Keratinocyte (primary cell): ENCODE results near the gene AHCYL2. TPM values are rescaled to one million over a fixed set of nuclear protein-coding genes. Genes with fewer than 3 reads are reported as not detected.

ENCODE experiments used
- DNase-seq: peaks from one replicate; pipeline ENCODE4 v3.0.0-alpha.2; 2011; ENCODE audit warnings: low read depth, missing footprints, low spot score
- FAIRE-seq: peaks from 2 replicates; lab custom pipeline; 2011; peaks lifted over from hg19 to GRCh38; lab: Jason Lieb, UNC
- H2AFZ ChIP-seq: 2 replicates; pipeline ENCODE4 v1.6.0; 2012; ENCODE audit warnings: low read length, control low read depth, inconsistent platforms; ENCODE audit not compliant: control insufficient read depth
- H3K27ac ChIP-seq: 2 replicates; pipeline ENCODE4 v1.5.1; 2011; ENCODE audit warnings: low read length; ENCODE audit not compliant: control insufficient read depth, insufficient read depth
- H3K27me3 ChIP-seq: 3 replicates; pipeline ENCODE4 v1.6.0; 2011; ENCODE audit warnings: low read length; ENCODE audit not compliant: control insufficient read depth, insufficient read depth; ENCODE audit errors: extremely low read depth
- H3K36me3 ChIP-seq, 2 experiments: 2 replicates in 1 of 2; 3 replicates in 1 of 2; pipeline ENCODE4 v1.5.1; 2011; ENCODE audit warnings: low read length in 2 of 2, mild to moderate bottlenecking in 1 of 2; ENCODE audit not compliant: control insufficient read depth in 2 of 2, insufficient read depth in 2 of 2; ENCODE audit errors: extremely low read depth in 1 of 2
- H3K4me1 ChIP-seq: 3 replicates; pipeline ENCODE4 v1.5.1; 2011; ENCODE audit warnings: low read length; ENCODE audit not compliant: control insufficient read depth, insufficient read depth; ENCODE audit errors: extremely low read depth
- H3K4me2 ChIP-seq: 3 replicates; pipeline ENCODE4 v1.6.0; 2011; ENCODE audit warnings: low read depth, low read length; ENCODE audit not compliant: control insufficient read depth, insufficient read depth; ENCODE audit errors: extremely low read depth
- H3K4me3 ChIP-seq, 3 experiments: fragments of 200-600 bp in 1 of 3; sonication (generic) in 1 of 3; 2 replicates in 2 of 3; 3 replicates in 1 of 3; pipeline ENCODE4 v1.5.1; 2011 to 2016; ENCODE audit warnings: low read length in 3 of 3, mild to moderate bottlenecking in 3 of 3, control low read depth in 2 of 3, inconsistent platforms in 1 of 3, low read depth in 1 of 3, mixed read lengths in 1 of 3, mixed run types in 1 of 3, moderate library complexity in 1 of 3; ENCODE audit not compliant: control insufficient read depth in 2 of 3, insufficient read depth in 2 of 3; ENCODE audit errors: extremely low read depth in 1 of 3
- H3K79me2 ChIP-seq: 2 replicates; pipeline ENCODE4 v1.6.0; 2012; ENCODE audit warnings: low read length; ENCODE audit not compliant: control insufficient read depth, insufficient read depth
- H3K9ac ChIP-seq: 3 replicates; pipeline ENCODE4 v1.6.0; 2011; ENCODE audit warnings: low read length; ENCODE audit not compliant: control insufficient read depth, insufficient read depth; ENCODE audit errors: extremely low read depth
- H3K9me1 ChIP-seq: 3 replicates; pipeline ENCODE4 v1.6.0; 2011; ENCODE audit warnings: low read length; ENCODE audit not compliant: control insufficient read depth, insufficient read depth; ENCODE audit errors: extremely low read depth
- H3K9me3 ChIP-seq: 2 replicates; pipeline ENCODE4 v1.5.1; 2012; ENCODE audit warnings: low read depth, low read length; ENCODE audit not compliant: control insufficient read depth
- H4K20me1 ChIP-seq: 3 replicates; pipeline ENCODE4 v1.6.0; 2011; ENCODE audit warnings: low read length; ENCODE audit not compliant: control insufficient read depth, insufficient read depth; ENCODE audit errors: extremely low read depth
- CTCF ChIP-seq, 3 experiments: IDR thresholded peaks in 1 of 3; conservative IDR thresholded peaks in 1 of 3; optimal IDR thresholded peaks in 1 of 3; 2 replicates in 2 of 3; 3 replicates in 1 of 3; pipeline versions ENCODE3 to v1.5.1; 2011; ENCODE audit warnings: low read length in 3 of 3, mild to moderate bottlenecking in 3 of 3, moderate library complexity in 2 of 3, control low read depth in 1 of 3, inconsistent platforms in 1 of 3; ENCODE audit not compliant: insufficient read depth in 2 of 3; ENCODE audit errors: extremely low read depth in 1 of 3
- EZH2 ChIP-seq: IDR thresholded peaks from one replicate; pipeline ENCODE4 v1.6.1; 2012; ENCODE audit warnings: inconsistent platforms, mild to moderate bottlenecking, low read length, moderate library complexity
- dilution Hi-C: fragments of 300-500 bp; cut with MboI; formaldehyde crosslinking; loops from one replicate; pipeline ENCODE4 v1.7.0; 2020; ENCODE audit warnings: low sequenced_read_pairs; ENCODE audit not compliant: extremely low pct_ligation_motif_present
- polyA plus RNA-seq, 5 experiments: library from polyadenylated mRNA; depleted of rRNA in 3 of 5; stranded (reverse) in 3 of 5; stranded (forward) in 1 of 5; unstranded in 1 of 5; fragments of >200 nt; gene quantifications; 1 replicate in 1 of 5; 2 replicates in 3 of 5; 3 replicates in 1 of 5; pipeline versions ENCODE4 v1.2.1 to v1.2.3, GENCODE V29; 2011 to 2012; ENCODE audit warnings: missing spikeins in 2 of 5, low read depth in 1 of 5, low replicate concordance in 1 of 5

AHCYL2 gene
- polyA plus RNA-seq, 1 donor (not counting 4 experiments of a cell fraction or from before 2014, with no cell fraction given) = 32.8 TPM

DNA sequence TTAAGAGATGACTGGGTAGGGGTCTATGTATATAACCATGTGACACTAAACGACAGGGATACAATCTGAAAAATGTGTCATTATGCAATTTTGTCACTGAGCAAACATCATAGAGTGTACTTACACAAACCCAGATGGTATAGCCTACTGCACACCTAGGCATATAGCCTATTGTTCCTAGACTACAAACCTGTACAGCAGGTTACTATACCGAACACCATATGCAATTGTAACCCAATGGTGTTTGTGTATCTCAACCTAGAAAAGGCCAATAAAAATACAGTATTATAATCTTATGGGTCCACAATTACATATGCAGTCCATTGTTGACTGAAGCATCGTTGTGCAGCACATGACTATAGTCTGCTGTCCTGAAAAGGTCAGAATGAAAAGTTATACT is 232.3 kb downstream of the AHCYL2 start:
- no peak overlapping the region for H3K27ac ChIP-seq
- H3K4me2 ChIP-seq = no peak overlapping the region
- DNase-seq (no peak), FAIRE-seq (no peak)
- TF ChIP-seq CTCF (optimal IDR thresholded peaks at IDR 0.05 in 1 of 3, IDR thresholded peaks at IDR 0.05 in 1 of 3, conservative IDR thresholded peaks at IDR 0.05 in 1 of 3; ENCODE audit: extremely low read depth in 1 of 3, insufficient read depth in 2 of 3, low read length in 3 of 3) (no peak), EZH2 (no peak)
- no peaks in the 10 kb centered on the region for H3K9me3 ChIP-seq
- H3K79me2 ChIP-seq = no peaks in the 10 kb centered on the region
- H4K20me1 ChIP-seq = no peaks in the 10 kb centered on the region
- peaks cover 33 to 42% of the 10 kb centered on the region in 2 experiments for H3K36me3 ChIP-seq
- no peak overlapping the region for H3K9ac ChIP-seq
- dilution Hi-C loops = no loop called here
- no peak overlapping the region for H3K4me3 ChIP-seq
- H2AFZ ChIP-seq = no peak overlapping the region
- H3K27me3 ChIP-seq = no peaks in the 10 kb centered on the region
- peaks cover 30% of the 10 kb centered on the region for H3K4me1 ChIP-seq
- H3K9me1 ChIP-seq = no peaks in the 10 kb centered on the region

GRCh38 chr7:129458171-129458570 is 233.3 kb downstream of the AHCYL2 start:
- no peak for TF ChIP-seq EZH2
- no peak for TF ChIP-seq CTCF (optimal IDR thresholded peaks at IDR 0.05 in 1 of 3, IDR thresholded peaks at IDR 0.05 in 1 of 3, conservative IDR thresholded peaks at IDR 0.05 in 1 of 3; ENCODE audit: extremely low read depth in 1 of 3, insufficient read depth in 2 of 3, low read length in 3 of 3)
- Histone ChIP-seq H3K9me3 (no peaks in the 10 kb centered on the region), H3K27ac (no peak overlapping the region), H3K79me2 (no peaks in the 10 kb centered on the region), H4K20me1 (no peaks in the 10 kb centered on the region), H3K4me1 (peaks cover 19% of the 10 kb centered on the region), H2AFZ (no peak overlapping the region), H3K36me3 (peaks cover 40 to 47% of the 10 kb centered on the region in 2 experiments), H3K9ac (no peak overlapping the region), H3K4me3 (no peak overlapping the region), H3K9me1 (no peaks in the 10 kb centered on the region), H3K27me3 (no peaks in the 10 kb centered on the region), H3K4me2 (no peak overlapping the region)
- no peak for FAIRE-seq
- dilution Hi-C loops = no loop called here
- DNase-seq = no peak
